Measurements from ENCODE around the gene PARP9.

The PARP9 gene

GRCh38 chr3:122553171-122553570 is 10.9 kb downstream of the PARP9 start:
- H3K4me3 ChIP-seq (ENCODE audit: low read length, poor library complexity, severe bottlenecking), result no peak overlapping the region
- no peaks in the 10 kb centered on the region for H3F3A ChIP-seq (ENCODE audit: low read depth)
- H3K9ac ChIP-seq (ENCODE audit: low read depth, low read length, poor library complexity, severe bottlenecking), result no peak overlapping the region
- H3K9me3 ChIP-seq (ENCODE audit: insufficient read depth, low read depth, low read length), result no peaks in the 10 kb centered on the region
- no peak for TF ChIP-seq EZH2phosphoT487 (IDR thresholded peaks at IDR 0.05; ENCODE audit: borderline replicate concordance)
- no peak for TF ChIP-seq CTCF (conservative IDR thresholded peaks at IDR 0.05; ENCODE audit: low read length)
- no peak overlapping the region for H2AFZ ChIP-seq (ENCODE audit: low read length)
- H3K9me2 ChIP-seq (replicated peaks; ENCODE audit: low read depth, low read length), result no peaks in the 10 kb centered on the region
- no peaks in the 10 kb centered on the region for H3K4me1 ChIP-seq (ENCODE audit: insufficient read depth, low read length, poor library complexity, severe bottlenecking)
- no peaks in the 10 kb centered on the region for H4K20me1 ChIP-seq (ENCODE audit: insufficient read depth, low read length, poor library complexity, severe bottlenecking)
- no peaks in the 10 kb centered on the region for H3K27me3 ChIP-seq (ENCODE audit: insufficient read depth, low read length, poor library complexity, severe bottlenecking)
- H3K36me3 ChIP-seq (ENCODE audit: insufficient read depth, low read length), result no peaks in the 10 kb centered on the region
- no peaks in the 10 kb centered on the region for H3K79me2 ChIP-seq (ENCODE audit: insufficient read depth, low read length)
- H3K4me2 ChIP-seq (ENCODE audit: low read depth, low read length, poor library complexity, severe bottlenecking), result no peak overlapping the region

GRCh38 chr3:122548619-122549018 is 15.5 kb downstream of the PARP9 start:
- Histone ChIP-seq H3K9me2 (replicated peaks; ENCODE audit: low read depth, low read length) (no peaks in the 10 kb centered on the region), H3K4me3 (ENCODE audit: low read length, poor library complexity, severe bottlenecking) (no peak overlapping the region), H3K4me1 (ENCODE audit: insufficient read depth, low read length, poor library complexity, severe bottlenecking) (no peaks in the 10 kb centered on the region), H3K9ac (ENCODE audit: low read depth, low read length, poor library complexity, severe bottlenecking) (no peak overlapping the region), H4K20me1 (ENCODE audit: insufficient read depth, low read length, poor library complexity, severe bottlenecking) (no peaks in the 10 kb centered on the region), H3K36me3 (ENCODE audit: insufficient read depth, low read length) (no peaks in the 10 kb centered on the region), H3F3A (ENCODE audit: low read depth) (no peaks in the 10 kb centered on the region), H3K4me2 (ENCODE audit: low read depth, low read length, poor library complexity, severe bottlenecking) (no peak overlapping the region), H3K9me3 (ENCODE audit: insufficient read depth, low read depth, low read length) (no peaks in the 10 kb centered on the region), H3K27me3 (ENCODE audit: insufficient read depth, low read length, poor library complexity, severe bottlenecking) (no peaks in the 10 kb centered on the region), H3K79me2 (ENCODE audit: insufficient read depth, low read length) (no peaks in the 10 kb centered on the region), H2AFZ (ENCODE audit: low read length) (no peak overlapping the region)
- no peak for TF ChIP-seq CTCF (conservative IDR thresholded peaks at IDR 0.05; ENCODE audit: low read length)
- TF ChIP-seq EZH2phosphoT487 (IDR thresholded peaks at IDR 0.05; ENCODE audit: borderline replicate concordance), result no peak

GRCh38 chr3:122548076-122548475 is 16.0 kb downstream of the PARP9 start:
- no peaks in the 10 kb centered on the region for H3K9me3 ChIP-seq (ENCODE audit: insufficient read depth, low read depth, low read length)
- H3K4me1 ChIP-seq (ENCODE audit: insufficient read depth, low read length, poor library complexity, severe bottlenecking), result no peaks in the 10 kb centered on the region
- H3K36me3 ChIP-seq (ENCODE audit: insufficient read depth, low read length), result no peaks in the 10 kb centered on the region
- H4K20me1 ChIP-seq (ENCODE audit: insufficient read depth, low read length, poor library complexity, severe bottlenecking), result no peaks in the 10 kb centered on the region
- no peaks in the 10 kb centered on the region for H3K27me3 ChIP-seq (ENCODE audit: insufficient read depth, low read length, poor library complexity, severe bottlenecking)
- H3K9me2 ChIP-seq (replicated peaks; ENCODE audit: low read depth, low read length), result no peaks in the 10 kb centered on the region
- H3K79me2 ChIP-seq (ENCODE audit: insufficient read depth, low read length), result no peaks in the 10 kb centered on the region
- H2AFZ ChIP-seq (ENCODE audit: low read length), result no peak overlapping the region
- H3F3A ChIP-seq (ENCODE audit: low read depth), result no peaks in the 10 kb centered on the region
- no peak overlapping the region for H3K9ac ChIP-seq (ENCODE audit: low read depth, low read length, poor library complexity, severe bottlenecking)
- H3K4me2 ChIP-seq (ENCODE audit: low read depth, low read length, poor library complexity, severe bottlenecking), result no peak overlapping the region
- no peak overlapping the region for H3K4me3 ChIP-seq (ENCODE audit: low read length, poor library complexity, severe bottlenecking)
- no peak for TF ChIP-seq CTCF (conservative IDR thresholded peaks at IDR 0.05; ENCODE audit: low read length)
- TF ChIP-seq EZH2phosphoT487 (IDR thresholded peaks at IDR 0.05; ENCODE audit: borderline replicate concordance), result no peak

Data from Loucy (cell line).